Stomach (tissue), 9 donors: ENCODE measurements around the gene TSPYL6. TPM values are rescaled to one million over a fixed set of nuclear protein-coding genes. Genes with fewer than 3 reads are reported as not detected.

Experiments
- DNase-seq, 2 donors: peaks; one replicate each; pipeline versions ENCODE4 v3.0.0 to v3.0.0-alpha.2; 2013 to 2019
- H3K27ac ChIP-seq, 5 donors: fragments of 200-600 bp in 4 of 5; sonication (generic) in 4 of 5; one replicate each; pipeline ENCODE4 v1.5.1; 2013 to 2019; ENCODE audit warnings: mild to moderate bottlenecking in 1 of 5, moderate library complexity in 1 of 5
- H3K27me3 ChIP-seq, 3 donors: fragments of 200-600 bp; sonication (generic); one replicate each; pipeline ENCODE4 v1.5.1; 2017 to 2019; ENCODE audit warnings: mixed run types in 1 of 3
- H3K36me3 ChIP-seq, 4 donors: fragments of 200-600 bp; sonication (generic); 1 replicate in 3 of 4; 2 replicates in 1 of 4; pipeline ENCODE4 v1.5.1; 2016 to 2019
- H3K4me1 ChIP-seq, 4 donors: fragments of 200-600 bp; sonication (generic); one replicate each; pipeline ENCODE4 v1.5.1; 2016 to 2019
- H3K4me3 ChIP-seq, 4 donors: fragments of 200-600 bp; sonication (generic) in 3 of 4; one replicate each; pipeline ENCODE4 v1.5.1; 2016 to 2019; ENCODE audit warnings: mild to moderate bottlenecking in 1 of 4
- H3K9me3 ChIP-seq, 4 donors: fragments of 200-600 bp; sonication (generic); one replicate each; pipeline ENCODE4 v1.5.1; 2016 to 2019
- CTCF ChIP-seq, 7 experiments: fragments of 450-650 bp in 4 of 7; fragments of 200-600 bp in 3 of 7; sonication (generic) in 3 of 7; IDR thresholded peaks; one replicate each; pipeline ENCODE4 v1.5.1; 2016 to 2019; ENCODE audit warnings: antibody characterized with exemption in 7 of 7, control low read depth in 2 of 7, mild to moderate bottlenecking in 1 of 7
- EP300 ChIP-seq: sonication (generic); formaldehyde crosslinking; IDR thresholded peaks from one replicate; pipeline ENCODE4 v1.6.1; 2017; ENCODE audit warnings: antibody characterized with exemption
- POLR2A ChIP-seq, 4 donors: fragments of 450-650 bp; IDR thresholded peaks; one replicate each; pipeline ENCODE4 v1.6.1; 2016; ENCODE audit warnings: antibody characterized with exemption in 4 of 4, control low read depth in 2 of 4, mild to moderate bottlenecking in 1 of 4, moderate library complexity in 1 of 4
- POLR2AphosphoS5 ChIP-seq, 3 donors: sonication (generic); formaldehyde crosslinking; IDR thresholded peaks; one replicate each; pipeline ENCODE4 v1.6.1; 2016; ENCODE audit warnings: antibody characterized with exemption in 3 of 3
- WGBS, 5 donors: extraction: QIAGEN DNeasy Blood & Tissue Kit in 3 of 5; methylation state at CpG; one replicate each; pipeline versions ENCODE4 v1.1.5 to v1.1.7; 2013 to 2018; 5-methylcytosine and 5-hydroxymethylcytosine counted together
- intact Hi-C: fragments of 100-400 bp; cut with DNase I; formaldehyde crosslinking; loops from one replicate; pipeline ENCODE4 v1.15.1; 2023; ENCODE audit warnings: low total_unique reads
- polyA plus RNA-seq, 3 donors: library from polyadenylated mRNA; stranded (reverse); fragments of 200-250 nt; gene quantifications; one replicate each; pipeline ENCODE4 v1.2.3, GENCODE V29; 2013
- total RNA-seq, 5 donors: library from RNA; depleted of rRNA; stranded (reverse); fragments of >200 nt; gene quantifications; one replicate each; pipeline versions ENCODE4 v1.1.0 to v1.2.3, GENCODE V29; 2014 to 2016
- donor health status: healthy with polysubstance abuse.
- donor health status: Bipolar disorder and iron deficiency.
- donor health status: healthy.

Gene TSPYL6
- total and polyA plus RNA-seq, 8 donors: not detected

- DNase-seq: no peak
- Histone ChIP-seq H3K27me3 (no peaks in the 10 kb centered on the region), H3K27ac (no peak overlapping the region), H3K4me1 (peaks cover 0 to 14% (median 5%) of the 10 kb centered on the region in 4 donors), H3K4me3 (no peak overlapping the region), H3K9me3 (peaks cover 0 to 5% (median 1%) of the 10 kb centered on the region in 4 donors), H3K36me3 (no peaks in the 10 kb centered on the region)
- TF ChIP-seq EP300 (no peak), POLR2A (IDR thresholded peaks at IDR 0.05) (no peak), CTCF (IDR thresholded peaks at IDR 0.05) (no peak), POLR2AphosphoS5 (IDR thresholded peaks at IDR 0.05) (no peak)
- WGBS, 5 donors: 38 to 46% (median 41%) methylated on average over 2 of the region's 2 CpGs
- intact Hi-C loops: no loop called here
Observed at GRCh38 chr2:54262015-54262765, 6.2 kb upstream of the TSPYL6 start.

- intact Hi-C loops: no loop called here
- Histone ChIP-seq H3K9me3 (peaks cover 0 to 5% (median 1%) of the 10 kb centered on the region in 4 donors), H3K27ac (no peak overlapping the region), H3K27me3 (no peaks in the 10 kb centered on the region), H3K4me1 (peaks cover 0 to 14% (median 5%) of the 10 kb centered on the region in 4 donors), H3K36me3 (no peaks in the 10 kb centered on the region), H3K4me3 (no peak overlapping the region)
- TF ChIP-seq CTCF (IDR thresholded peaks at IDR 0.05) (no peak), EP300 (no peak), POLR2A (IDR thresholded peaks at IDR 0.05) (no peak), POLR2AphosphoS5 (IDR thresholded peaks at IDR 0.05) (no peak)
- 15 to 38% (median 22%) methylated on average over 2 of the region's 2 CpGs for WGBS, 5 donors
- DNase-seq: peak in 1 of 2 donors; percentile 38
Observed at GRCh38 chr2:54261537-54261936, 5.5 kb upstream of the TSPYL6 start.

GRCh38 chr2:54260241-54260595 lies 4.2 kb upstream of the TSPYL6 start:
- peaks cover 0 to 14% (median 5%) of the 10 kb centered on the region in 4 donors for H3K4me1 ChIP-seq
- DNase-seq: no peak
- H3K36me3 ChIP-seq: peaks cover 0 to 9% (median 0%) of the 10 kb centered on the region in 4 donors
- TF ChIP-seq EP300: no peak
- TF ChIP-seq POLR2AphosphoS5 (IDR thresholded peaks at IDR 0.05): no peak
- no peak for TF ChIP-seq POLR2A (IDR thresholded peaks at IDR 0.05)
- no peak for TF ChIP-seq CTCF (IDR thresholded peaks at IDR 0.05)
- H3K9me3 ChIP-seq: peaks cover 0 to 5% (median 1%) of the 10 kb centered on the region in 4 donors
- H3K4me3 ChIP-seq: no peak overlapping the region
- WGBS, 5 donors: 93 to 99% (median 96%) methylated on average over 2 of the region's 2 CpGs
- intact Hi-C loops: no loop called here
- H3K27ac ChIP-seq: no peak overlapping the region
- no peaks in the 10 kb centered on the region for H3K27me3 ChIP-seq

- Histone ChIP-seq H3K27ac (no peak overlapping the region), H3K27me3 (no peaks in the 10 kb centered on the region), H3K9me3 (peaks cover 0 to 5% (median 1%) of the 10 kb centered on the region in 4 donors), H3K36me3 (peaks cover 0 to 13% (median 0%) of the 10 kb centered on the region in 4 donors), H3K4me1 (peaks cover 0 to 14% (median 5%) of the 10 kb centered on the region in 4 donors), H3K4me3 (no peak overlapping the region)
- no peak for TF ChIP-seq EP300
- WGBS, 5 donors: 79 to 88% (median 84%) methylated on average over 6 of the region's 6 CpGs
- intact Hi-C loops: no loop called here
- no peak for DNase-seq
Observed at GRCh38 chr2:54259413-54260240, 3.6 kb upstream of the TSPYL6 start.
